IPS-18c (cell line): ENCODE results near the gene PCNT.
"Not testable (repeated sequence)": the region's sequence is repeated elsewhere in the genome, so short reads cannot be mapped to it uniquely, and the experiment has no call there.

Experiments used
- H3K4me3 ChIP-seq: 2 replicates; pipeline ENCODE4 v1.7.0; 2013; ENCODE audit warnings: low read depth, mild to moderate bottlenecking, low read length, moderate library complexity; ENCODE audit not compliant: insufficient read depth
- H3K9me3 ChIP-seq: one replicate; pipeline ENCODE4 v1.6.1; 2013; ENCODE audit warnings: mild to moderate bottlenecking, low read length, moderate library complexity; ENCODE audit not compliant: control insufficient read depth, insufficient read depth

PCNT gene

GRCh38 chr21:46366091-46366490 lies 42.1 kb downstream of the PCNT start:
- no peak overlapping the region for H3K4me3 ChIP-seq
- H3K9me3 ChIP-seq, result no peaks in the 10 kb centered on the region

- Histone ChIP-seq H3K9me3 (no peaks in the 10 kb centered on the region), H3K4me3 (no peak overlapping the region)
Measured at GRCh38 chr21:46366561-46366960, 42.6 kb downstream of the PCNT start.

DNA sequence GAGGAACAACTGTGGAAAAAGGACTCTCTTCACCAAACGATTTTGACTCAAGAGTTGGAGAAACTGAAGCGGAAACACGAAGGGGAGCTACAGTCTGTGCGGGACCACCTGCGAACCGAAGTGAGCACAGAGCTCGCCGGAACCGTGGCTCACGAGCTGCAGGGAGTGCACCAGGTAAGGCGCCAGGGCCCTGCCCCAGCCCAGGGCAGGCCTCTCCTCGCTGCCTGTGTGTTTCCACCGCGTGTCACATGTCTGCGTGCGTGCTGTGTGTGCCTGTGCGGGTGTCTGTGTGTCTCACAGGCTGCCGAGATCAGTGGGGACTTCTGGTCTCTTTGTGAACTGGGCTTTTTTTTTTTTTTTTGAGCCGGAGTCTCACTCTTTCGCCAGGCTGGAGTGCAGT lies 43.0 kb downstream of the PCNT start:
- no peak overlapping the region for H3K4me3 ChIP-seq
- no peaks in the 10 kb centered on the region for H3K9me3 ChIP-seq

- H3K4me3 ChIP-seq, result no peak overlapping the region
- H3K9me3 ChIP-seq, result no peaks in the 10 kb centered on the region
Measured at GRCh38 chr21:46368533-46369285, 44.8 kb downstream of the PCNT start.

GRCh38 chr21:46369520-46370235 lies 45.7 kb downstream of the PCNT start:
- Histone ChIP-seq H3K9me3 (no peaks in the 10 kb centered on the region), H3K4me3 (no peak overlapping the region)

GRCh38 chr21:46371204-46372013 lies 47.5 kb downstream of the PCNT start:
- no peak overlapping the region for H3K4me3 ChIP-seq
- no peaks in the 10 kb centered on the region for H3K9me3 ChIP-seq

GRCh38 chr21:46372014-46372485 lies 48.1 kb downstream of the PCNT start:
- Histone ChIP-seq H3K4me3 (no peak overlapping the region), H3K9me3 (no peaks in the 10 kb centered on the region)

DNA sequence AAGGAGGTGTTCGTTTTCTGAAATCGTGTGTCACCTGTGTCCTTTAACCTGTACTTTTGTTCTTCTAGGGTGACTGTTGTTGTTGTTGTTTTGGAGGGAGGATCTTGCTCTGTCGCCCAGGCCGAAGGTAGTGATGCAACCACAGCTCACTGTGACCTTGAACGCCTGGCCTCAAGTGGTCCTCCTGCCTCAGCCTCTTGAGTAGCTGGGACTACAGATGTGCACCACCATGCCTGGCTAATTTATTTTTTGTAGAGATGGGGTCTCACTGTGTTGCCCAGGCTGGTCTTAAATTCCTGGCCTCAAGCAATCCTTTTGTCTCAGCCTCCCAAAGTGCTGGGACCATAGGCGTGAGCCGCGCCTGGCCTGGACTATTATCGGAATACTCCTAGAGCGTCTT lies 49.0 kb downstream of the PCNT start:
- H3K9me3 ChIP-seq, H3K4me3 ChIP-seq: not testable (repeated sequence)

GRCh38 chr21:46374761-46375389 lies 50.9 kb downstream of the PCNT start:
- no peak overlapping the region for H3K4me3 ChIP-seq
- no peaks in the 10 kb centered on the region for H3K9me3 ChIP-seq

- Histone ChIP-seq H3K4me3 (no peak overlapping the region), H3K9me3 (no peaks in the 10 kb centered on the region)
Measured at GRCh38 chr21:46375560-46376230, 51.7 kb downstream of the PCNT start.

- no peaks in the 10 kb centered on the region for H3K9me3 ChIP-seq
- no peak overlapping the region for H3K4me3 ChIP-seq
Measured at GRCh38 chr21:46376231-46376628, 52.3 kb downstream of the PCNT start.

DNA sequence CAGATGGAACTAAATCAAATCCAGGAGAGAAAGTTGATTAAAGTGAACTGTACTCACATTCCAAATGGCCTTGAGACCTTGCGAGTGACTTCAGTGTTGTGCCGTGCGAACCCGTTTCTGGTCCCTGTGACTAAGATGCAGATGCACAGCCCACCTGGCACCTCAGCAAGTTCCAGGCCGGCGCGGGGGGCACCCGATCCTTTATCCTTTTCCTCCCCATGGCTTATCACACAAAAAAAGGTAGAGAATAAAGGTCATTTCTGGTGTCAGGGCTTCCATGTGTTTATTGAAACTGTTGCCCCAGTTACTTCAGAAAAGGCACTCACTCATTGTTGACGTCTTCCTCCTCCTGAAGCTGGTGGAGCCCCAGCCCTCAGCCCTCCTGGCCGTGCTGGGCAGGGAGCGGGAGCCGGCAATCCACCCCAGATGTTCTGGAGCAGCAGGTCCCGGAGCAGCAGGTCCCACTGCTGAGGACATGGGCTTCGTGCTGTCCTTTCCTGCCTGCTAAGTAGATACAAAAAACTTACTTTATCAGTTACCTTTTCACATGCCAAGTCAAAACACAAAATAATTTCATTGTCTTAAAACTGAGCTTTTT lies 53.0 kb downstream of the PCNT start:
- Histone ChIP-seq H3K4me3 (no peak overlapping the region), H3K9me3 (no peaks in the 10 kb centered on the region)

DNA sequence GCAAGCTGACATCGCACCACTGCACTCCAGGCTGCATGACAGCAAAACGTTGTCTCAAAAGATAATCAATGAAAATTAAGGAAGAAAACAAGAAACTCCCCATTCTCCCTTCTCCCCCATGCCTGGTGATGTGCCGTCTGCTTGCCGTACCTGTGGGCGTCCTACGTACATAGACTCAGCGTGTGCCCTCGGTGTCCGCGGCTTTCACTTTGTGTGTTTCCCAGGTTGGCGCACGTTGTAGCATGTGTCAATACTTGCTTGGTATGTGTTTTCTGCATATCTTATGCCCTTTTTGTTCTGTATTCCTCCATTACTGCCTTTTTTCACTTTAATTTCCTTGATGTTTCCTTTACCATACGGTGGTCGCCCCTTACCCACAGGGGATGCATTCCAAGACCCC lies 53.8 kb downstream of the PCNT start:
- H3K4me3 ChIP-seq, result no peak overlapping the region
- H3K9me3 ChIP-seq, result no peaks in the 10 kb centered on the region

- no peak overlapping the region for H3K4me3 ChIP-seq
Measured at GRCh38 chr21:46379105-46379504, 55.1 kb downstream of the PCNT start.

DNA sequence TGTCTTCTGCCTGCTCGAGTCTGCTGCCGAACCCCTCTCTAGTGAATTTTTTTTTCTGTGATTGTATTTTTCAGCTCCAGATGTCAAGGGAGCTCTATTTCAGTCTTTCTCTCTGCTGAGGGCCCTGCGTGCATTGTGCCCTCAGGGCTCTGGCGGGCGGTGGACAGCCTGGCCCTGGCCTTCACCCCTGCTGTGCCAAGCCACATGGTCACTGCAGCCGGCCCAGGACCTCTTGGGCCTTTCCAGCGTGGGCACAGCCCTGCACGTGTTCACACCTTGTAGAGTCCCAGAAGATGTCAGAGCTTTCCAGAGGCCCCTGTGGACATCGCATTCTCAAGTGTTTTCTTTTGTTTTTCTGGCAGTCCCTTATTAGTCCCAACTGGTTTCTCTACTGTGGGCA lies 55.7 kb downstream of the PCNT start:
- Histone ChIP-seq H3K9me3 (no peaks in the 10 kb centered on the region), H3K4me3 (no peak overlapping the region)

More at GRCh38 chr21:46379105-46379504, 55.1 kb downstream of the PCNT start:
- H3K9me3 ChIP-seq, result no peaks in the 10 kb centered on the region

DNA sequence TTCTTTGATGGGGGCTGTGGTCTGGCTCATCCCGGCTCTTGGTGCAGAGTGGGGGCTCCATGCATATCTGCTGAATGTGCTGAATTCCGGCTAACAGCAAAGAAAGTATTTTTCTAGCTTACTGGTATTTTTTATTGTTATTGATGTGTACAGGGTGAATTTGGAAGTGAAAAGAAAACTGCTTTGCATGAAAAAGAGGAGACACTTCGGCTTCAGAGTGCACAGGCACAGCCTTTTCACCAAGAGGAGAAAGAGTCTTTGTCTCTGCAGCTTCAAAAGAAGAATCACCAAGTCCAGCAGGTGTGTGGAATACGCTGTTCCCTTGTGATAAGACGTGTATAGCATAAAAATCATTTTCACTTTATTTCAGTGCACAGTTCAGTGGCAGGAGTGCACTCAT lies 57.6 kb downstream of the PCNT start:
- no peak overlapping the region; the same call in 1 of the 2 replicates for H3K4me3 ChIP-seq
- no peaks in the 10 kb centered on the region for H3K9me3 ChIP-seq
